GM20000 (cell line): Measurements from ENCODE around the gene PEX6.

Source experiments
- DNase-seq: peaks from one replicate; pipeline ENCODE4 v3.0.0; 2012; ENCODE audit warnings: low spot score
- CTCF ChIP-seq: IDR thresholded peaks from 2 replicates; pipeline ENCODE4 v1.5.1; 2012; ENCODE audit warnings: mild to moderate bottlenecking, control low read depth; ENCODE audit errors: extremely low read depth, missing control alignments

The PEX6 gene

GRCh38 chr6:42996513-42996912 is 17.5 kb upstream of the PEX6 start:
- no peak for TF ChIP-seq CTCF

GRCh38 chr6:42993445-42993844 is 14.5 kb upstream of the PEX6 start:
- TF ChIP-seq CTCF = no peak
- DNase-seq = no peak

More at GRCh38 chr6:42996513-42996912, 17.5 kb upstream of the PEX6 start:
- no peak for DNase-seq

- TF ChIP-seq CTCF = no peak
- DNase-seq = no peak
These were observed 10.9 kb upstream of the PEX6 start for GRCh38 chr6:42989923-42990322.

GRCh38 chr6:42988486-42989020 is 9.6 kb upstream of the PEX6 start:
- no peak for DNase-seq
- no peak for TF ChIP-seq CTCF

GRCh38 chr6:42987533-42988451 is 8.8 kb upstream of the PEX6 start:
- DNase-seq = no peak
- TF ChIP-seq CTCF = no peak

GRCh38 chr6:42984924-42985475 is 6.0 kb upstream of the PEX6 start:
- no peak for DNase-seq
- TF ChIP-seq CTCF = no peak
